Loucy (cell line): Measurements from ENCODE around the gene ADAMTS16.
"Not testable (repeated sequence)": the region's sequence is repeated elsewhere in the genome, so short reads cannot be mapped to it uniquely, and the experiment has no call there.

Experiments used
- H2AFZ ChIP-seq: fragments of 200-600 bp; sonication (generic); 2 replicates; pipeline ENCODE4 v1.6.0; 2016; ENCODE audit warnings: antibody characterized with exemption, mild to moderate bottlenecking, low read length, moderate library complexity
- H3F3A ChIP-seq: fragments of 200-600 bp; 2 replicates; pipeline ENCODE4 v1.6.0; 2016; ENCODE audit warnings: antibody characterized with exemption, low read depth, mild to moderate bottlenecking
- H3K27me3 ChIP-seq: fragments of 200-600 bp; sonication (generic); 2 replicates; pipeline ENCODE4 v1.6.1; 2014; ENCODE audit warnings: low read length, mild to moderate bottlenecking; ENCODE audit not compliant: insufficient read depth, poor library complexity, severe bottlenecking
- H3K36me3 ChIP-seq: fragments of 200-600 bp; sonication (generic); 2 replicates; pipeline ENCODE4 v1.6.1; 2016; ENCODE audit warnings: low read length; ENCODE audit not compliant: insufficient read depth
- H3K4me1 ChIP-seq: fragments of 200-600 bp; sonication (generic); 2 replicates; pipeline ENCODE4 v1.5.1; 2014; ENCODE audit warnings: low read length, mild to moderate bottlenecking; ENCODE audit not compliant: insufficient read depth, poor library complexity, severe bottlenecking
- H3K4me2 ChIP-seq: fragments of 200-600 bp; sonication (generic); 2 replicates; pipeline ENCODE4 v1.6.0; 2014; ENCODE audit warnings: antibody characterized with exemption, low read length, low read depth, mild to moderate bottlenecking; ENCODE audit not compliant: poor library complexity, severe bottlenecking
- H3K4me3 ChIP-seq: fragments of 200-600 bp; sonication (generic); 2 replicates; pipeline ENCODE4 v1.5.1; 2014; ENCODE audit warnings: low read length, mild to moderate bottlenecking, mixed read lengths; ENCODE audit not compliant: poor library complexity, severe bottlenecking
- H3K79me2 ChIP-seq: fragments of 200-600 bp; sonication (generic); 2 replicates; pipeline ENCODE4 v1.6.1; 2014; ENCODE audit warnings: low read length; ENCODE audit not compliant: insufficient read depth
- H3K9ac ChIP-seq: fragments of 200-600 bp; sonication (generic); 2 replicates; pipeline ENCODE4 v1.6.0; 2014; ENCODE audit warnings: mild to moderate bottlenecking, low read depth, low read length, moderate library complexity; ENCODE audit not compliant: poor library complexity, severe bottlenecking
- H3K9me2 ChIP-seq: fragments of 200-600 bp; sonication (generic); replicated peaks from 2 replicates; pipeline ENCODE4 v1.6.1; 2016; ENCODE audit warnings: low read depth, low read length, mixed read lengths
- H3K9me3 ChIP-seq: fragments of 200-600 bp; sonication (generic); 2 replicates; pipeline ENCODE4 v1.6.1; 2014; ENCODE audit warnings: mild to moderate bottlenecking, antibody characterized with exemption, low read length, low read depth; ENCODE audit not compliant: insufficient read depth
- H4K20me1 ChIP-seq: fragments of 200-600 bp; sonication (generic); 2 replicates; pipeline ENCODE4 v1.6.0; 2014; ENCODE audit warnings: antibody characterized with exemption, low read length, mild to moderate bottlenecking; ENCODE audit not compliant: insufficient read depth, poor library complexity, severe bottlenecking
- CTCF ChIP-seq: fragments of 200-600 bp; sonication (generic); conservative IDR thresholded peaks from 2 replicates; pipeline ENCODE4 v1.5.1; 2014; ENCODE audit warnings: mild to moderate bottlenecking, antibody characterized with exemption, low read length
- EZH2phosphoT487 ChIP-seq: fragments of 200-600 bp; IDR thresholded peaks from 2 replicates; pipeline ENCODE4 v1.6.1; 2018; ENCODE audit warnings: antibody characterized with exemption, mild to moderate bottlenecking, moderate library complexity, borderline replicate concordance

Gene ADAMTS16

GRCh38 chr5:5135957-5136676, 4.0 kb upstream of the ADAMTS16 start:
- Histone ChIP-seq H3K9ac (no peak overlapping the region), H3K79me2 (no peaks in the 10 kb centered on the region), H3K9me2 (no peaks in the 10 kb centered on the region), H3K36me3 (no peaks in the 10 kb centered on the region), H3K9me3 (no peaks in the 10 kb centered on the region), H3K4me2 (no peak overlapping the region), H4K20me1 (no peaks in the 10 kb centered on the region), H3K27me3 (no peaks in the 10 kb centered on the region), H3F3A (no peaks in the 10 kb centered on the region), H3K4me1 (no peaks in the 10 kb centered on the region), H3K4me3 (no peak overlapping the region), H2AFZ (no peak overlapping the region)
- no peak for TF ChIP-seq CTCF
- no peak for TF ChIP-seq EZH2phosphoT487

GRCh38 chr5:5137851-5138250, 2.3 kb upstream of the ADAMTS16 start:
- H3K4me3 ChIP-seq, H3K27me3 ChIP-seq, H2AFZ ChIP-seq, H3F3A ChIP-seq, H3K4me1 ChIP-seq, H3K4me2 ChIP-seq, H4K20me1 ChIP-seq, H3K36me3 ChIP-seq, H3K79me2 ChIP-seq, H3K9ac ChIP-seq, H3K9me2 ChIP-seq, H3K9me3 ChIP-seq: not testable (repeated sequence)

GRCh38 chr5:5139336-5139776, 774 bp upstream of the ADAMTS16 start:
- no peak overlapping the region for H3K4me2 ChIP-seq
- no peaks in the 10 kb centered on the region for H3K9me3 ChIP-seq
- H3K79me2 ChIP-seq = no peaks in the 10 kb centered on the region

More at GRCh38 chr5:5139336-5139776, 774 bp upstream of the ADAMTS16 start:
- H3K4me3 ChIP-seq = no peak overlapping the region
- no peaks in the 10 kb centered on the region for H3K4me1 ChIP-seq
- H3K9me2 ChIP-seq = no peaks in the 10 kb centered on the region
- no peak for TF ChIP-seq CTCF
- TF ChIP-seq EZH2phosphoT487 = no peak
- no peaks in the 10 kb centered on the region for H3K27me3 ChIP-seq
- H3K36me3 ChIP-seq = no peaks in the 10 kb centered on the region
- no peaks in the 10 kb centered on the region for H4K20me1 ChIP-seq
- no peak overlapping the region for H3K9ac ChIP-seq
- no peak overlapping the region for H2AFZ ChIP-seq
- no peaks in the 10 kb centered on the region for H3F3A ChIP-seq
